Measurements from ENCODE around the gene LUC7L.
A peak's percentile ranks its signal among the peaks of the same experiment; 100 is the strongest.
"Not testable (repeated sequence)": the region's sequence is repeated elsewhere in the genome, so short reads cannot be mapped to it uniquely, and the experiment has no call there.

The LUC7L gene

DNA sequence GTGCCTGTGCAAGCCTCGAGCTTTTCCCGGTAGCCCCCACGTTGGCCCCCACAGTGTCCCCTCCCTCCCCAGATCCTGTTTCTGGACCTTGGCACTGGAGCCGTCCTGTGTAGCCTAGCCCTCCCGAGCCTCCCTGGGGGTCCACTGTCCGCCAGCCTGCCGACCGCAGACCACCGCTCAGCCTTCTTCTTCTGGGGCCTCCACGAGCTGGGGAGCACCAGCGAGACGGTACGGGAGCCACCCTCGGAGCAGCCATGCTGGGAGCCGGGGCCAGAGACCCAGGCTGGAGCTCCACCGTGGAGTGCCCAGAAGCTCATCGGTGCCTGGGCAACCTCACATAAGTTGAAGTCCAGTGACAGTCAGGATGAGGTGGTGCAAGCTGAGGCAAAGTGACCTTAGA lies 34.7 kb upstream of the LUC7L start:
- FAIRE-seq (no peak), DNase-seq (ENCODE audit: low spot score) (no peak)

DNA sequence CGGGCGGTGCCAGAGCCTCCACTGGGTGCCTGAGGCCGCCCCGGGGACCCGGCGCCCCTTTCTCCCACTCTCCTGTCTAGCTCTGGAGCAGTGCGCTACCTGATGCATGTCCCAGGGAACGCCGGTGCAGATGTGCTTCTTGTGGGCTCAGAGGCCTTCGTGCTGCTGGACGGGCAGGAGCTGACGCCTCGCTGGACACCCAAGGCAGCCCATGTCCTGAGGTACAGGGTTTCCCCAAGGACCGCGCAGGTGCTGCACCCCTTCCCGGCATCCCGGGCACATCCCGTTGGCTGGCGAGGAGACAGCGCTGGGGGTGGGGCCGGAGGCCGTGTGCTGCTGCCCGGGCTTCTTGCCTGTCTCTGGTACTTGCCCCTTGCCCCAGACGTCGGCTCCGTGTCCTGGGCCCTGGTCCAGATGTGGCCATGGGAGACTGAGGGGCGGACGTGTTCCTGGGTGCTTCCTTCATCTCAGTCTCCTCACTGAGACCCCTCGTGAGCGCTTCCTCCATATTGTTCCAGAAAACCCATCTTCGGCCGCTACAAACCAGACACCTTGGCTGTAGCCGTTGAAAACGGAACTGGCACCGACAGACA lies 34.0 kb upstream of the LUC7L start:
- DNase-seq (ENCODE audit: low spot score), result no peak
- no peak for FAIRE-seq

DNA sequence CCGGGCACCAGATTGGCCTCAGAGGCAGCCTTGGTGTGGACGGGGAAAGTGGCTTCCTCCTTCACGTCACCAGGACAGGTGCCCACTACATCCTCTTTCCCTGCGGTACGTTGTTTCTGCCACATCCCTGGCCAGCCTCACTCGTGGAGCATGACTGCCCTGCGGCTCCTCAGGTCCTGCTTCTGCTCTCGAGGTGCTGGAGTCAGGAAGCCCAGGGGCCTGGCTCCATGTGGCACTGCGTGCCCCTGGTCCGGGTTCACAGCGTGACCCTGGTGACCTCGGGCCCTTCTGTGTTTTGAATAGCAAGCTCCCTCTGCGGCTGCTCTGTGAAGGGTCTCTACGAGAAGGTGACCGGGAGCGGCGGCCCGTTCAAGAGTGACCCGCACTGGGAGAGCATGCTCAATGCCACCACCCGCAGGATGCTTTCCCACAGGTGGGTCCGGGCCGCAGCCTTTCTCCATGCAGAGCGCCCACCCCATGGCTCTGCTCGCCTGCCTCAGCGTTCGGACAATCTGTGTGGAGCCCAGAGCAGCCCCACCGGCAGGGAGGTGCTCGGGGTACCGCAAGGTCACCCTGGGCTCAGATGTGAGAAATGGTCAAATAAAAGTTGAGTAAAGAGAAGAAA lies 33.0 kb upstream of the LUC7L start:
- FAIRE-seq, result no peak
- no peak for DNase-seq (ENCODE audit: low spot score)

DNA sequence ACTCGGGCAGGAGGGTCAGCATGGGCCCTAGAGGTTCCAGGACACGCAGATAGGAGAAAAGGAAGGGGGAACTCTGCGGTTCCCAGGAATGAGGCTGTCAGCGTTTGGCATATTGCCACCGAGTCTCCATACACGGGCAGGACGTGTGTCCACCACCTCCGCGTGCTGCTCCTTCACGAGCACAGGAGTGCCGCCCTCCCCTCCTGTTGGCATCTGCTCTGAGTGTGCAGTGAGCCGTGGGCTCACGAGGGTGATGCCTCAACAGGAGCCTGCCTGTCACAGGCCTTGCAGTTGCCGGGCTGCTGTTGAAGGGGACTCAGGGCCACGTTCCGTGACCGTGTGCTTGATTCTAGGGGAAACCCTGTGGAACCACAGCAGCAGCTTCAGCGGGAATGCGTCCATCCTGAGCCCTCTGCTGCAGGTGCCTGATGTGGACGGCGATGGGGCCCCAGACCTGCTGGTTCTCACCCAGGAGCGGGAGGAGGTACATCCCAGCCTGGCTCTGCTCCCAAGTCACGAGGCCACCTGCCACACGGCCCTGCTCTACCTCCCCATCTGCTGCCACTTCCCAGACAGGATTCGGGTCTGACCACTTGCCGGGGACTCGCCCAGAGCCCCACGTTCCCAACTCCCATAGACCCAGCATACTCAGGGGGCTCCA lies 31.9 kb upstream of the LUC7L start:
- DNase-seq (ENCODE audit: low spot score), result no peak

DNA sequence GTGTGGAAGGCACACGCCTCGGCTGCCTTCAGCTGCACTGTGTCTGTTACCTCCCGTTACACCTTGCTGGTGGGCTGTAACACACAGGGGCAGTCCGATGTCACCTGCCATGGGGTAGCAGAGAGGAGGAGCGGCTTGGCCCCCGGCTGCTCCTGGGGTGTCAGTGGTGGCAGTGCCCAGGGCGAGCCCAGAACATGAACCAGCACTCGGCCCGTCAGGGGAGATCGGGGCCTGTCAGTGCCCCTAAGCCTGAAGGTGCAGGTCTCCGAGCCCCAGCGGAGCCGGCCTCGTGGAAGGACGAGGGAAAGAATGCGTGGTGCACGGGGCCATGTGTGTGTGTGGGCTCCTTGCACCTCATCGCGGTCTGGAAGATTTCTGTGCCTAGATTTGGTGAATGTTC lies 31.1 kb upstream of the LUC7L start:
- DNase-seq (ENCODE audit: low spot score) (no peak), FAIRE-seq (no peak)

More for the DNA sequence above, 31.9 kb upstream of the LUC7L start:
- no peak for FAIRE-seq

DNA sequence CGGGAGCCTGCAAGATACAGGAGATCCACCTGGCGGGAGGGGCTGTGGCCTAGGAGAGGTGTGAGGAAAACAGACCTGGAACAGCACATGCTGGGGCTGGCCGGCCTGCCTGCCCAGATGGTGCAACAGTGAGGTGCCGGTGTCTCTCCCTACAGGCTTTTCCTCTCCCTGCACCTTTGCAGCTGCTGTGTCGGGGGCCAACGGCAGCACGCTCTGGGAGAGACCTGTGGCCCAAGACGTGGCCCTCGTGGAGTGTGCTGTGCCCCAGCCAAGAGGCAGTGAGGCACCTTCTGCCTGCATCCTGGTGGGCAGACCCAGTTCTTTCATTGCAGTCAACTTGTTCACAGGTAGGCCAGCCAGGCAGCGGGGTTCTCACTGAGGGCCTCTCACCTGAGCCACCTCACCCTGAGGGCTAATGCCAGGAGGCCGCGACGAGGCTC lies 30.6 kb upstream of the LUC7L start:
- FAIRE-seq (no peak), DNase-seq (ENCODE audit: low spot score) (no peak)

DNA sequence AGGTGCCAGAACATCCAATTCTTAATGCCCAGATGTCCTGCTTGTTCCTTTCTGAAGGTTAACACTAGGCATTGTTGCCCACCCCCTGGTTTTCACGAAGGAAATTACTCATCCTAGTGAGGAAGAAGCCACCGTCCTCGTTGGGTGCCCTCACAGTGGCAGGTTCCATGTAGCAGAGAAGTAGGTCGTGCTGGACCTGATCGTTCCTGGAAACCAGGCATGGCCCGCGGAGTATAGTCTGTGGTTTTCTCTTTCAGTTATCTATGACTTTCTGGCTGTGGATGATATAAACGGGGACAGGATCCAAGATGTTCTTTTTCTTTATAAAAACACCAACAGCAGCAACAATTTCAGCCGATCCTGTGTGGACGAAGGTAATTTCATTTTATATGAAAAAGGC lies 30.0 kb upstream of the LUC7L start:
- no peak for DNase-seq (ENCODE audit: low spot score)
- no peak for FAIRE-seq

DNA sequence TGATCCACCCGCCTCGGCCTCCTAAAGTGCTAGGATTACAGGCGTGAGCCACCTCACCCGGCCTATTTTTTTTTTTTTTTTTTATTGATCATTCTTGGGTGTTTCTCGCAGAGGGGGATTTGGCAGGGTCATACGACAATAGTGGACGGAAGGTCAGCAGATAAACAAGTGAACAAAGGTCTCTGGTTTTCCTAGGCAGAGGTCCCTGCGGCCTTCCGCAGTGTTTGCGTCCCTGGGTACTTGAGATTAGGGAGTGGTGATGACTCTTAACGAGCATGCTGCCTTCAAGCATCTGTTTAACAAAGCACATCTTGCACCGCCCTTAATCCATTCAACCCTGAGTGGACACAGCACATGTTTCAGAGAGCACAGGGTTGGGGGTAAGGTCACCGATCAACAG lies 28.8 kb upstream of the LUC7L start:
- DNase-seq (ENCODE audit: low spot score); FAIRE-seq: not testable (repeated sequence)

DNA sequence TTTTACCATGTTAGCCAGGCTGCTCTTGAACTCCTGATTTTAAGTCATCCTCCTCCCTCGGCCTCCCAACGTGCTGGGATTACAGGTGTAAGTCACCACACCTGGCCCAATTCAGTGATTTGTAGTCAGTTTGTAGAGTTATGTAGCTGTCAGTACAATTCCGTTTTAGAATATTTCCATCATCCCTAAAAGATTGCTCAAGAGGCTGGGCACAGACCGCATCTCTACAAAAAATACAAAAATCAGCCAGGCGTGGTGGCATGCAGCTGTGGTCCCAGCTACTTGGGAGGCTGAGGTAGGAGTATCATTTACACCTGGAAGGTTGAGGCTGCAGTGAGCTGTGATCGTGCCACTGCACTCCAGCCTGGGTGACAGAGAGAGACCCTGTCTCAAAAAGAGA lies 25.9 kb upstream of the LUC7L start:
- no peak for DNase-seq (ENCODE audit: low spot score)
- FAIRE-seq, result no peak

DNA sequence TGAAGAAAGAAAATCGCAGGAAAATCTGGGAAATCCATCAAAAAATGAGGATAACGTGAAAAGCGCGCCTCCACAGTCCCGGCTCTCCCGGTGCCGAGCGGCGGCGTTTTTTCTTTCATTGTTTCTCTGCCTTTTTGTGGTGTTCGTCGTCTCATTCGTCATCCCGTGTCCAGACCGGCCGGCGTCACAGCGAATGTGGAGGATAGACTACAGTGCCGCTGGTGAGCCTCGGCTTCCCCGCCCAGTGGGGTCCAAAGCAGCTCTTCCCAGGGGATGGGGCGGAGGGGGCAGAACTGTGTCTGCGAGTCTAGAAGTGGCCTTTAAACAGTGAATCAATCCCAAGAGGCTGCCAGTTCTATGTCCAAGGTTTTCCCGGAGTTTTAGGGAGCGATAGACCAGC lies 25.2 kb upstream of the LUC7L start:
- DNase-seq (ENCODE audit: low spot score) (no peak), FAIRE-seq (no peak)

DNA sequence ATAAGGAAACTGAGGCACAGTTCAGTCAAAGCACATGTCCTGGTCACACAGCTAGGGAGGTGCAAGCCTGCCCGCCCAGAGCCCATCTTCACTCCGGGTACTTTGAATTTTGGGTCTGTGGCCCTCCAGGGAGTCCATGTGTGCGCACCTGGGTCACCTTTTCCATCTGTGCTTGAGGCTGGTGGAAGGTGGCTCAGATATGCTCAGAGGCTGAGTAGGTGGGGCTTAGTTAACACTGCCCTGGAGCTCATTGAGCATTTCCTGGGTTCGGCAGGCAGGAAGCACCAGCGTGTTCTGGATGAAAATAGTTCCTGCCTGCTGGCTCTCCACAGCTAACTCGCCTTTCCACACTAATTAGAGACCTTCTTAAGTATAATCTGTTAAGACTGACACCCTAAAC lies 24.6 kb upstream of the LUC7L start:
- no peak for FAIRE-seq
- no peak for DNase-seq (ENCODE audit: low spot score)

DNA sequence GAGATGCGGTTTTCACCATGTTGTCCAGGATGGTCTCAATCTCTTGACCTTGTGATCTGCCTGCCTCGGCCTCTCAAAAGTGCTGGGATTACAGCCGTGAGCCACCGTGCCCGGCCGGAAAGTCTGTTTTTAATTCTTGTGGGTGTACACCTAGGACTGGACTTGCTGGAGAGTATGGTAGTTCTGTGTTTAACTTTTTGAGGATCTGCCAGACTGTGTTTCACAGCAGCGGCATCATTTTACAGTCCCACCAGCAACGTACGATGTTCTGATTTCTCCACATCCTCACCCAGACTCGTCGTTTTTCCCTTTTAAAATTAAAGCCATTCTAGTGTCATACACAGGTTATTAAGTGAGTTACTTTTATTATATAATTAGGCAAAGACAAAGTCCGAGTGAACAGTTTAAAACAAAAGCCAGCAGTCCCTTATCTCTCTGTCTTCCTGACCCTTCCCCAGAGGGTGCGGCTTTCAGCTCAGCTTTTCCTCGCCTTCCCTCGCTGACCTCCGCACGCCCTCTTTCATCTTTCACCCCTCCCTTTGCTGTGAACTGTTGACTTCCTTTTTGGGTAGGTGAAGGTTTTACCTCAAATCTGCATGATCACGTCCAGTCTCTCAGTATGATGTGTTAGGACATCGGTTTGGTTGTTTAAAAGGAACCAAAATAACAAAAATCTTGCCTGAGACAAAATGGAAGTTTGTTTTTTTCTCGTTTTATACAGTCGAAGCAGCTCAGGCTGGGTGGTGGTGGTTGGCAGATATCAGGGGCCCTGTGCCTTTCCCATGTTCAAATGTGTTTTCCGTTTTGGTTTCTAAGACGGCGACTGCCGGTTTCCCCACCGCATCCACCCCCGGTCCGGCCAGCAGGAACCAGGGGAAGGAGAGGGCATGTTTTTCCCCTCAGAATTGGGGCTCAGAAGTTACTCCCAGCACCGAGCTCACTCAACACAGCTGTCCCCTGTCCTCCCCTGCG lies 23.4 kb upstream of the LUC7L start:
- FAIRE-seq, result no peak

DNA sequence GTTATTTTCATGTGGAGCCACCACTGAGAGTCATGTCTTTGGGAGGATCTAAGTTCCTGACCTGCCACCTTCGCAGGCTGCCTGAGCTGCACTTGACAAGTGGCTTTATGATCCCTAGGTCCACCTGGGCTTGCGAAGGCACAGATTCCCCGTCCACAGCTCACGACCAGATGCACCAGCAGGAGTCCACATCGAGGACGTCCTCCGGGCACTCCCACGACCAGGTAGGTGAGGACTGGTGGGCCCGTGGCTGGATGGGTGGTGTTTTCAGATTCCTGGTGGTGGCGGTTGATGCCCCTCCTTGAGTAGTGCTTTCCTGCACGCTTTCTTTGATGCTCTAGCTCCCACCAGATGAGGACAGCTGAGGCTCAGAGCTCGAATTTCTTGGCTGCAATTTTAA lies 20.2 kb upstream of the LUC7L start:
- no peak for DNase-seq (ENCODE audit: low spot score)
- FAIRE-seq, result no peak

More for the DNA sequence above, 23.4 kb upstream of the LUC7L start:
- no peak for DNase-seq (ENCODE audit: low spot score)

DNA sequence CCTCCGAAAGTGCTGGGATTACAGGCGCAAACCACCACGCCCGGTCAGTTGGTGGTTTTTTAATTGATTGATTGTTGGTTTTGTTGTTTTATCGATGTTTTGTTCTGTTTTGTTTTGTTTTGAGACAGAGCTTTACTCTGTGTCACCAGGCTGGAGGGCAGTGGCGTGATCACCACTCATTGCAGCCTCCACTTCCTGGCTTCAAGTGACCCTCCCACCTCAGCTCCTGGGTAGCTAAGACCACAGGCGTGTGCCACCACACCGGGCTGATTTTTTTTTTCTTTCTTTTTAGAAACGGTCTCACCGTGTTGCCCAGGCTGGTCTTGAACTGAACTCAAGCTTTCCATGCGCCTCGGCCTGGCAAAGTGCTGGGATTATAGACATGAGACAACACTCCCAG lies 17.8 kb upstream of the LUC7L start:
- FAIRE-seq, result no peak
- DNase-seq (ENCODE audit: low spot score), result no peak

DNA sequence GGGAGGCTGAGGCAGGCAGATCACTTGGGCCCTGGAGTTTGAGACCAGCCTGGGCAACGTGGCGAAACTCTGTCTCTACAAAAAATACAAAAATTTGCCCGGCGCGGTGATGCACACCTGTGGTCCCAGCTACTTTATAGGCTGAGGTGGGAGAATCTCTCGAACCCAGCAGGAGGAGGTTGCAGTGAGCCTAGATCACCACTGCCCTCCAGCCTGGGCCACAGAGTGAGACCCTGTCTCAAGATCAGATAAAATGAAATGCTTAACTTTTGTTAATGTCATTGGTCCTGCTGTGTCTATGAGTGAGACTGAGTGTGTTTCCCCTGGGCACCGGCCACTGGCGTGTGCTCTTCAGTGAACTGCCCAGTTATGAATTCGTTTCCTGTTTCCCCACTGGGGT lies 15.9 kb upstream of the LUC7L start:
- DNase-seq (ENCODE audit: low spot score) (no peak), FAIRE-seq (no peak)

DNA sequence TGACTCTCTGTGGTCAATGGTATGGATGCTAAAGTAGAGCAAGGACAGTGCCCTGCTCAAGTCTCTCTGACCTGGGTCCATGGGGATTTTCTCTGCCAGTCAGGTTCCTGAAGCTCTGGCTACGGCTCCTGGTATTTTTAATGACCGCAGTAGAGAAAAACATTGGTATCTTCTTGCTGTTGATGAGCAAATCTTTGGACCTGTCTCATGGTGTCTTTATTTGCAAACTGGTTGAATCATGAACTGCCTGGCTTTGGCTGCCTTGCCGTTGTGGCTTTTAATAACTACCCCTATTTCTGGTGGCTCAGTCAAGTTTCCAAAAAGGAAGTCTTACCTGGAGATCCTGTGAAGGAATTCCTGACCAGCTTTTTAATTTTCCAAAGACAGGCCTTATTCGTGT lies 14.1 kb upstream of the LUC7L start:
- FAIRE-seq (no peak), DNase-seq (ENCODE audit: low spot score) (no peak)

DNA sequence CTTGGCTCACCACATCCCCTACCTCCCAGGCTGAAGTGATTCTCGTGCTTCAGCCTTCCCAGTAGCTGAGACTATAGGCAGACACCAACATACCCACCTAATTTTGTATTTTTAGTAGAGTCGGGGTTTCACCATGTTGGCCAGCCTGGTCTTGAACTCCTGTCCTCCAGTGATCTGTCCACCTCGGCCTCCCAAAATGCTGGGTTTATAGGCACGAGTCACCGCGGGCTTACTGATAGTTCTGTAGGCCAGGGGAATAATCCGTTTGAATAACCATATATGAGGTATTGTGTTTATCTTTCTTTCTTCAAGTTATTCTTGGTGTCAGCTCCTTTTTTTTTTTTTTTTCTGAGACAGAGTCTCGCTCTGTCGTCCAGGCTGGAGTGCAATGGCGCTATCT lies 13.0 kb upstream of the LUC7L start:
- no peak for DNase-seq (ENCODE audit: low spot score)
- no peak for FAIRE-seq

DNA sequence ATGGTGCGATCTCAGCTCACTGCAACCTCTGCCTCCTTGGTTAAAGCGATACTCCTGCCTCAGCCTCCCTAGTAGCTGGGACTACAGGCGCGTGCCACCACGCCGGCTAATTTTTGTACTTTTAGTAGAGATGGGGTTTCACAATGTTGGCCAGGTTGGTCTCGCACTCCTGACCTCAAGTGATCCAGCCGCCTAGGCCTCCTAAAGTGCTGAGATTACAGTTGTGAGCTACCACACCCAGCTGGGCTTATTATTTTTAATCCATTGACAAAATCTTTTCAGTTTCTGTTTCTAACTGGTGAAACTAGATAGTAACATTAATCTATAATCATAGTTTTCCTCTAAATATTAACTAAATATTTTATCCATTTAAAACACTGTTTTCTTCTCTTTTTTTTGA lies 11.3 kb upstream of the LUC7L start:
- FAIRE-seq, result no peak
- no peak for DNase-seq (ENCODE audit: low spot score)

DNA sequence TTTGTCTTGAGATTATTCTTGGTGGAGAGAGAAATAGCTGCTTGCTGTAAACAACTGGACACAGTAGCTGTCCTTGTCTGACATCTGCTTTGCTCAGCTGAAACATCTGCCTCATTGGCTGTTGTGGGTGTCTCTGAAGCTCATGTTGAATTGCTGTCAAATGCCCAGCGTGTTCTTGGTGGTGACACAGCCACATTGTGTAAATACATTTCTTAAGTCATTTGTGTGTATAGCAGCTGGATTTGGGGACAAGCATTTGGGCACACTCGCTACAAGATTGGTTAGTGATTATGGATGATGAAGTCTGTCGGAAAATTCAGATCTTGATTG lies 10.7 kb upstream of the LUC7L start:
- DNase-seq (ENCODE audit: low spot score) (no peak), FAIRE-seq (no peak)

DNA sequence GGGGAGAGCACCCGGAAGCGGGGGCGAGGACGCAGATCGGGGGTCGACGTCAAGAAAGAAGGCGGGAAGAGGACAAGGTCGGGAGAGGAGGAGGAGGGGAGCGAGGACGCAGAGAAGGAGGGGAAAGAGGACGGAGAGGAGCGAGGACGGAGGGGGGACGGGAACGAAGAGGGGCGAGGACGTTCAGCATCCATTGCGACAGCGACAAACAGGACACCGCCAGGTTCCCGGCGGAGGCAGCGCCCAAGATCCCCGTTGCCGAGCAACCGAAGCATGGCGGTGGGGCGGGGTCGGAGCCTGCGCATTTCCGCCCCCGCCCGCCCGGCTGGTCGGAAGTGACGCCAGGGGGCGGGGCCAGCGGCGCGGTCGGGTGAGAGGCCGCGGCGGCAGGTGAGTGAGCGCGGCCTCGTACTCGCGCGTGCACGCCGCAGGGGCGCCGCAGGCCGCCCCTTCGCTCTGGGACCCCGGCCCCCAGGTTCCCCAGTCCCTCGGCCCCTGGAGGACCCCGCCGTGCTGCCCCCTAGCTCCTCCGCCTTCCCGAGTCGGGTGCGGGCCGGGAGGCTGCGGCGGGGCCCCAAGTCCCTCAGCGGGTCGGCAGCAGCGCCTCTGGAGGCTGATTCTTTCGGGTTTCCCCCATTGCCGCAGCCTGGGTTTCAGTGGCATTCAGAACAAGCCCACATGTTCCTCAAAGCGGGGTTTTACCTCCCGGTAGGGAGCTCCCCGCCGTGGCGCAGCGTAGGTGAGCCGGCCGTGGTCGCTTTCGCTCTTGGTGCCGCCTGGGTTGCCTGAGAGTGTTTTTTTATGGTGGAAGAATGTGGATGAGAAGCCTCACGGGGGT lies 5.4 kb upstream of the LUC7L start, which contains the start of gene FAM234A:
TSS of gene FAM234A (plus strand) at position 354 of the 838 bp plus-strand sequence. CDS start 19,593 bp downstream, outside the sequence.
- peak; percentile 95 for DNase-seq (ENCODE audit: low spot score)
- no peak for FAIRE-seq

DNA sequence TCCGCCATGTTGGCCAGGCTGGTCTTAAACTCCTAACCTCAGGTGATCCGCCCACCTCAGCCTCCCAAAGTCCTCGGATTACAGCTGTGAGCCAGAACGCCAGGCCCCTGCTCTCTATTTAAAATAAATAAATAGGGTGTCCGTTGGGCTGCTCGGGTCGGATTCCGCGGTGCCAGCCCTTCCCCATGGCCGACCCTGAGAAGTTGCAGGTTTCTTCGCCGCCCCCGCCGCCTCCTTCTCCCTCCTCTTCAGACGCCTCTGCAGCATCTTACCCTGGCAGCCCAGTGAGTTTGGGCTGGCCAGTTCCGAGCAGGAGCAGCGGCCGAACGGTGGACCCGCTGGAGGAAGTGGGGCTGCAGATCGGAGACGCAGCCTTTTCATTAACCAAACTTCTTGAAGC lies 1.7 kb upstream of the LUC7L start:
- no peak for FAIRE-seq

More for the DNA sequence above, 1.7 kb upstream of the LUC7L start:
- no peak for DNase-seq (ENCODE audit: low spot score)

Data from urothelium cell line (cell line).